ENCODE results near the gene ZNF891. TPM values are rescaled to one million over a fixed set of nuclear protein-coding genes. Genes with fewer than 3 reads are reported as not detected.

The ZNF891 gene
- total and polyA plus RNA-seq, 2 of the 13 experiments (the other 11 are each of a cell fraction or from before 2014, with no cell fraction given) = 1.3 to 2.1 TPM

- no TSS peak for BruUV-seq (replicated peaks)
Measured at GRCh38 chr12:133156125-133156690, 26.1 kb upstream of the ZNF891 start.

More at GRCh38 chr12:133156125-133156690, 26.1 kb upstream of the ZNF891 start:
- Histone ChIP-seq H2AFZ (ENCODE audit: low read length) (no peak overlapping the region), H3K4me3 (replicated peaks in 1 of 3; ENCODE audit: insufficient read depth in 1 of 3, low read depth in 2 of 3, low read length in 3 of 3) (no peak overlapping the region), H3K36me3 (replicated peaks in 1 of 2; ENCODE audit: control insufficient read depth in 1 of 2, insufficient read depth in 2 of 2, low read length in 2 of 2) (peaks cover 25 to 52% of the 10 kb centered on the region in 2 experiments), H3K27ac (ENCODE audit: extremely low read length, insufficient read depth, low read length) (no peak overlapping the region), H3K9me3 (ENCODE audit: low read length) (peaks cover 95% of the 10 kb centered on the region), H3K27me3 (ENCODE audit: control insufficient read depth in 1 of 2, insufficient read depth in 2 of 2, low read length in 2 of 2) (no peaks in the 10 kb centered on the region; a peak in 1 of 5 replicates), H3K79me2 (ENCODE audit: insufficient read depth, low read length) (no peaks in the 10 kb centered on the region), H3K4me2 (ENCODE audit: low read depth, low read length) (no peak overlapping the region), H3K4me1 (ENCODE audit: insufficient read depth, low read length) (no peaks in the 10 kb centered on the region), H4K20me1 (ENCODE audit: insufficient read depth, low read length) (no peaks in the 10 kb centered on the region), H3K9ac (ENCODE audit: insufficient read depth, low read depth, low read length) (no peak overlapping the region)
- intact Hi-C loops (cut with micrococcal nuclease; ENCODE audit: unreplicated experiment) (no loop called here), in situ Hi-C loops (cut with HindIII; ENCODE audit: extremely low pct_ligation_motif_present, low pct_unique_long_range_greater_than_20kb) (no loop called here)
- CTCF ChIA-PET (ENCODE audit: low intra/inter-chr PET ratio, low total read pairs) = no interaction called here
- WGBS (ENCODE audit: low lambda C conversion rate) = 94% methylated on average over 2 of the region's 2 CpGs
- POLR2A ChIA-PET = no interaction called here
- no peak for DNase-seq (ENCODE audit: low spot score)
- ATAC-seq = no peak
- no peak for TF ChIP-seq ZNF3 (CRISPR knock-in tag; IDR thresholded peaks at IDR 0.05)
- no peak for TF ChIP-seq ZNF142 (CRISPR knock-in tag; IDR thresholded peaks at IDR 0.05)
- no peak for TF ChIP-seq PRDM15 (CRISPR knock-in tag; IDR thresholded peaks at IDR 0.05)
- no peak for TF ChIP-seq MTA1 (CRISPR knock-in tag; IDR thresholded peaks at IDR 0.05; ENCODE audit: borderline replicate concordance)
- no peak for TF ChIP-seq THAP11 (CRISPR knock-in tag; IDR thresholded peaks at IDR 0.05)
- peak; percentile 83; the same call in 1 of the 2 replicates for TF ChIP-seq ZNF274 (CRISPR knock-in tag; IDR thresholded peaks at IDR 0.05)
- no peak for FAIRE-seq

Data from HepG2 (cell line).